GM19372 (cell line): ENCODE measurements around the gene KRAS.
A peak's percentile ranks its signal among the peaks of the same experiment; 100 is the strongest.

Experiments used
- ATAC-seq: cut with Tn5 transposase; IDR thresholded peaks from one replicate; pipeline ENCODE4 v1.9.1; 2021; ENCODE audit warnings: mild to moderate bottlenecking, low read depth, moderate library complexity; ENCODE audit not compliant: unreplicated experiment

The KRAS gene

GRCh38 chr12:25256826-25257225 lies 6.1 kb upstream of the KRAS start:
- ATAC-seq: no peak

- ATAC-seq: no peak
Observed at GRCh38 chr12:25256005-25256404, 5.3 kb upstream of the KRAS start.

DNA sequence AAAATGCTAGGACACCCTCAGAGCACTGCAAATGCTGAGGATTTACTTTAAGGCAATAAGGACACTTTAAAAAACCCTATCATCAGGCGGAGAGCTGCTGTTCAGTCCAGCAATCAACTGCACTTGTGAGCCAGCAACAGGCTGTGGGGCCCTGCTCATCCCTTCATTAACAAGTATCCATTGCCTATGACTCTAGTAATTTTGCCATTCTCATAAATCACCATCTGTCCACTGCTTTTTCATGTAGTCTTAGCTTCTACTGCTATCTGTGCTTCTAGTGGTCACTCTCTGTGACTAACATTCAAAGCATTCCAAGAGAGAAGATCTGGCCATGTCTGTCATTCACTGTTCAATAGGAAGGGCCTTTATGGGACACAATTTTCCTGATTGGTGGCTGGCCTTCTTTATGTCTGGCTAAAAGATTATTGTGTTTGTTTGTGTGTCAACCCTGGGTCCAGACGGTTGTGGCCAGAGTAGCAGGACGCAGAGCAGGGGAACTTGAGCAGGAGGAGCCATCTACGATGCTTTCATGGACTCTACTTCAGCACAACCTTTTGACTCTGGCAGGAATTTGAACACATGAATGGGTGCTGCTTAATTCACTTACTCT lies 3.6 kb upstream of the KRAS start:
- ATAC-seq: no peak

GRCh38 chr12:25253371-25254068 lies 2.8 kb upstream of the KRAS start:
- ATAC-seq: no peak

DNA sequence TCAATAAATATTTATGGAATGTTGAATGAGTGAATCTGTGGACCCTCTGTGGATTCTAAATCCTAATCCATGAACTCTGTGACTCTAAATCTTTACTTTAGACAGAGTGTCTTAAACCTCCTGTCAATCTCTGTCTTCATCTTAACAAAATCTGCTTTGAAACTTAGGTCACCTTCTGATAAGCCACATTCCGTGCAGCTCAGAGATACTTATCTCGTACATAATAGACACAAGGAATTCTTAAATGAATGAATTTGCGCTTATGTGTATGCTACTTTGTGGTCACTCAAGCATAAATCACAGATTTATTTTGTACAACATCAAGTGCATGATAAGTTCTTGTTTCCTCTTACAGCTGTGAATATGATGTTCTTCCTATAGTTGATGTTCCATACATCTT lies 2.2 kb upstream of the KRAS start:
- no peak for ATAC-seq

DNA sequence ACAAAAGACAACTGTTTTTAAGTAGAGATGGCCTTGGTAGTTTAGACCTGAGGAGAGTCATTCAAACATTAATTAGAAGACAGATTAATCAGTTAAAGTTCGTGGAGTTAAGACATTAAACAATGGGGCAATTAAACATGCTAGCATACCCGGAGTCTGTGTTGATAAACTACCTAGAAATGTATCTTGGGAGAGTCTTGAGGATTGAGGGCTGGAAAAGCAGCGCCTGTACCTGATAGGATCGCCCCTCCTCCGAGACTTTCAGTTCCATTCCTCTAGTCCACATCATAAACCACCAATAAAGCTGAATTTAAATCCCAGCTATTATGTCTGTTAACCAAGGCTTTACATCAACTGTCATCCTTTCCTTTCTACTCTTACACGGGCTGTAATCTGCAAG lies 1.0 kb upstream of the KRAS start:
- ATAC-seq: no peak

GRCh38 chr12:25249931-25250738 lies 594 bp downstream of the KRAS start:
- peak; percentile 34 for ATAC-seq

GRCh38 chr12:25248732-25249131 lies 2.0 kb downstream of the KRAS start:
- no peak for ATAC-seq

- no peak for ATAC-seq
Observed at GRCh38 chr12:25248137-25248536, 2.6 kb downstream of the KRAS start.

DNA sequence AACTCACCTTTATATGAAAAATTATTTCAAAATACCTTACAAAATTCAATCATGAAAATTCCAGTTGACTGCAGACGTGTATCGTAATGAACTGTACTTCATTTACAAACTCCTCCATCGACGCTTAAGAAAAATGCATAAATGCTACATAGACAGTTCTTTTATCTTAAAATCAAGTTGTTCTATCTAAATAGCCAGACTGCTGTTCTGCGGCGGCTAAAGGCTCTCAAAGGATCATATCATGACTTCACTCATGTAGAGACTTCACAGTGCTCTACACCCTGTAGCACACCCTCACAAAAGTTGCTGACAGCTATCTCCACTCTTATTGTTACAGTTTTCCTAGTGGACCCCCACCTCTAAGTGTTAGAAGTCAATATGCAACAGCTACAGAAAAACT lies 5.2 kb downstream of the KRAS start:
- ATAC-seq: no peak

DNA sequence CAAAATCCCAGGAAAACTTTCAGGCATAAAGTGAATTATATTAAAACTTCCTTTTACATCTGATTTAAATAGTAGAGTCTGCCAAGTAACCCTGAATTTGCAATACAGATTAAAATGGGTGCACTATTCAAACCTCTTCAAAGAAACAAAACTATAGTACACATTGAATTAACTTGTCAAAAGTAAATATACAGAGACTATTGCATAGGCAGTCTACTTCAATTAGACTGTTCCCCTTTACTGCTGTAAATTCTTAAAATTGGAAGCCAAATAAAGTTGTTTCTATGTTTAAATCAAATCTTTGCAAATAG lies 7.1 kb downstream of the KRAS start:
- no peak for ATAC-seq

- no peak for ATAC-seq
Observed at GRCh38 chr12:25242981-25243679, 7.6 kb downstream of the KRAS start.

- ATAC-seq: no peak
Observed at GRCh38 chr12:25241167-25242020, 9.3 kb downstream of the KRAS start.

DNA sequence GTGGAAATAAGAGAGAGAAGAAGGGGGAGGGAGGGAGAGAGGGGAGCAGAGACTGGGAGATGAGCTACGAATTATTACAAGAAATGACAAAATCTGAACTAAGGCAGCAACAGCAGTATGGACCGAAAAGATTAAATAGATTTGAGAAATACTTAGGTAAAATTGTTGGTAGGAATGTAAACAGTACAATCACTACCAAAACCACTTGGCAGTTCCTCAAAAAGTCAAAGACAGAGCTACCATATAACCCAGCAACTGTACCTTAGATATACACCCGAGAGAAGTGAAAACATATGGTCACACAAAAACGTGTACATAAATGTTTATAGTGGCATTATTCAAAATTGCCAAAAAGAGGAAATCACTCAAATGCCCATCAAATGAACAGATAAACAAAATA lies 14.1 kb downstream of the KRAS start:
- ATAC-seq: no peak

DNA sequence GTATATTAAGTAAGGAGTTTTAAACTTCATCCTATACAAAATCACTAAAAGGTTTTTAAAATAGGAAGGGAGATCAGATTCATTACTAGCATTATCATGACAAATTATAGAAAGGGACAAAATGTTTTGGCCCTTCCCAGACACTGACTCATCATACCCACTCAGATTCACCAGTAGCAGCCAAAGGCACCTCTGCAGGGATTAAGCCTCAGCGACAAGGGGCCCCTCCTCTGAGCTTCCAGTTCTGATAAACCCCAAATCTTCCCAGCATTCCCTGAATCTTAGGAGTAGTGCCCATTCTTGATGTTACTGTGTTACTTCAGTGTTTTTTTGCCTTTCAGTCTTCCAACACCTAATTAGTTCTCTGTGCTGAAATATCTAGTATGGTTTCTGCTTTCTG lies 14.5 kb downstream of the KRAS start:
- no peak for ATAC-seq

DNA sequence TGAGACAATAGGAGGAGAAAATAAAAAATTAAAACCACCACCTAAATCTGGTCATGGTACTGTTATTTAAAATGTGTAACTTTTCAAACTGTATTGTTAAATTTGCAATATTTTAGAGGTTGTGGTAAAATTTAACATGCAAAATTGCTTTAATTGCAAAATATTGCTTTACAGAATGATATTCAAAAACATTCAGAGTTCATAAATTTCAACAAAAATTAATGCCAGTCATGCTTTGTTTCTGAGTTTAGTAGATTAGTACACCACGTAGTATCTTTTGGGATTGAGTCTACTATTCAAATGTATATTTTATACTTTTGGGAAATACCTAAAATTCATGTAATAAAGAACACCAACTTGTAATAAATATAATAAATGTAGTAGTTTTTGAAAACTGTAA lies 37.4 kb downstream of the KRAS start:
- ATAC-seq: no peak

- ATAC-seq: no peak
Observed at GRCh38 chr12:25208554-25208953, 42.2 kb downstream of the KRAS start.

GRCh38 chr12:25207846-25208245 lies 42.9 kb downstream of the KRAS start:
- no peak for ATAC-seq

GRCh38 chr12:25207411-25207810 lies 43.3 kb downstream of the KRAS start:
- no peak for ATAC-seq

- no peak for ATAC-seq
Observed at GRCh38 chr12:25202137-25202536, 48.6 kb downstream of the KRAS start.
